Measurements from ENCODE around the gene FER.

Gene FER

GRCh38 chr5:108937221-108937620 is 189.5 kb downstream of the FER start:
- H3K36me3 ChIP-seq (ENCODE audit: control insufficient read depth in 1 of 2, insufficient read depth in 2 of 2, low read depth in 1 of 2, low read length in 2 of 2), result peaks cover 0 to 3% of the 10 kb centered on the region in 2 experiments
- H3K14ac ChIP-seq (ENCODE audit: low read length in 2 of 2), result no peak overlapping the region
- H2BK12ac ChIP-seq (ENCODE audit: low read length in 2 of 2), result no peak overlapping the region
- no peak overlapping the region for H4K91ac ChIP-seq (ENCODE audit: low read length)
- H3K9ac ChIP-seq (ENCODE audit: low read length), result no peak overlapping the region
- H3K79me1 ChIP-seq (replicated peaks; ENCODE audit: low read length, poor library complexity, severe bottlenecking), result peaks cover 2% of the 10 kb centered on the region
- no peak overlapping the region for H3K18ac ChIP-seq (ENCODE audit: low read depth in 1 of 2, low read length in 2 of 2)
- no peak overlapping the region for H3K4me3 ChIP-seq (ENCODE audit: insufficient read depth in 1 of 2, low read depth in 1 of 2, low read length in 2 of 2)
- no peak overlapping the region for H2AFZ ChIP-seq (ENCODE audit: low read depth, low read length)
- H3K4ac ChIP-seq (ENCODE audit: low read depth in 1 of 2, low read length in 2 of 2), result no peak overlapping the region
- no peak overlapping the region for H2AK5ac ChIP-seq (ENCODE audit: low read length, severe bottlenecking)
- no peak overlapping the region for H2BK5ac ChIP-seq (ENCODE audit: low read depth, low read length, poor library complexity, severe bottlenecking)
- H3K23ac ChIP-seq (ENCODE audit: low read length in 2 of 2), result no peak overlapping the region
- WGBS, result 100% methylated on average over 2 of the region's 2 CpGs
- no peak overlapping the region for H3K27ac ChIP-seq (ENCODE audit: low read length, poor library complexity, severe bottlenecking)
- no peak overlapping the region for H3K4me2 ChIP-seq (ENCODE audit: low read length, poor library complexity, severe bottlenecking)
- H3K27me3 ChIP-seq (ENCODE audit: control insufficient read depth in 1 of 2, insufficient read depth in 1 of 2, low read length in 2 of 2), result no peaks in the 10 kb centered on the region
- H3K9me3 ChIP-seq (ENCODE audit: control insufficient read depth, low read length), result no peaks in the 10 kb centered on the region
- no peak overlapping the region for H4K8ac ChIP-seq (ENCODE audit: low read length)
- no peak for DNase-seq
- H2BK120ac ChIP-seq (ENCODE audit: low read depth, low read length), result no peak overlapping the region
- H3K4me1 ChIP-seq (ENCODE audit: control insufficient read depth, insufficient read depth, low read depth, low read length), result no peaks in the 10 kb centered on the region
- no peak overlapping the region for H2BK15ac ChIP-seq (ENCODE audit: low read depth, poor library complexity, severe bottlenecking)

- Histone ChIP-seq H2BK5ac (ENCODE audit: low read depth, low read length, poor library complexity, severe bottlenecking) (no peak overlapping the region), H4K8ac (ENCODE audit: low read length) (no peak overlapping the region), H3K4me3 (ENCODE audit: insufficient read depth in 1 of 2, low read depth in 1 of 2, low read length in 2 of 2) (no peak overlapping the region), H3K27ac (ENCODE audit: low read length, poor library complexity, severe bottlenecking) (no peak overlapping the region), H3K4me1 (ENCODE audit: control insufficient read depth, insufficient read depth, low read depth, low read length) (no peaks in the 10 kb centered on the region), H3K14ac (ENCODE audit: low read length in 2 of 2) (no peak overlapping the region), H3K9me3 (ENCODE audit: control insufficient read depth, low read length) (no peaks in the 10 kb centered on the region), H3K27me3 (ENCODE audit: control insufficient read depth in 1 of 2, insufficient read depth in 1 of 2, low read length in 2 of 2) (no peaks in the 10 kb centered on the region), H3K36me3 (ENCODE audit: control insufficient read depth in 1 of 2, insufficient read depth in 2 of 2, low read depth in 1 of 2, low read length in 2 of 2) (peaks cover 0 to 3% of the 10 kb centered on the region in 2 experiments), H2BK120ac (ENCODE audit: low read depth, low read length) (no peak overlapping the region), H3K79me1 (replicated peaks; ENCODE audit: low read length, poor library complexity, severe bottlenecking) (peaks cover 2% of the 10 kb centered on the region), H3K9ac (ENCODE audit: low read length) (no peak overlapping the region), H2BK12ac (ENCODE audit: low read length in 2 of 2) (no peak overlapping the region), H3K4ac (ENCODE audit: low read depth in 1 of 2, low read length in 2 of 2) (no peak overlapping the region), H3K23ac (ENCODE audit: low read length in 2 of 2) (no peak overlapping the region), H2AFZ (ENCODE audit: low read depth, low read length) (no peak overlapping the region), H3K4me2 (ENCODE audit: low read length, poor library complexity, severe bottlenecking) (no peak overlapping the region), H2AK5ac (ENCODE audit: low read length, severe bottlenecking) (no peak overlapping the region), H3K18ac (ENCODE audit: low read depth in 1 of 2, low read length in 2 of 2) (no peak overlapping the region), H2BK15ac (ENCODE audit: low read depth, poor library complexity, severe bottlenecking) (no peak overlapping the region), H4K91ac (ENCODE audit: low read length) (no peak overlapping the region)
- 100% methylated on average over 1 of the region's 4 CpGs for WGBS
- DNase-seq, result no peak
Measured at GRCh38 chr5:108940506-108940905, 192.8 kb downstream of the FER start.

GRCh38 chr5:108941746-108942145 is 194.0 kb downstream of the FER start:
- Histone ChIP-seq H4K8ac (ENCODE audit: low read length) (no peak overlapping the region), H3K14ac (ENCODE audit: low read length in 2 of 2) (no peak overlapping the region), H3K36me3 (ENCODE audit: control insufficient read depth in 1 of 2, insufficient read depth in 2 of 2, low read depth in 1 of 2, low read length in 2 of 2) (peaks cover 0 to 10% of the 10 kb centered on the region in 2 experiments), H4K91ac (ENCODE audit: low read length) (no peak overlapping the region), H3K9me3 (ENCODE audit: control insufficient read depth, low read length) (no peaks in the 10 kb centered on the region), H2BK5ac (ENCODE audit: low read depth, low read length, poor library complexity, severe bottlenecking) (no peak overlapping the region), H3K27me3 (ENCODE audit: control insufficient read depth in 1 of 2, insufficient read depth in 1 of 2, low read length in 2 of 2) (no peaks in the 10 kb centered on the region), H2AFZ (ENCODE audit: low read depth, low read length) (no peak overlapping the region), H3K4me2 (ENCODE audit: low read length, poor library complexity, severe bottlenecking) (no peak overlapping the region), H3K79me1 (replicated peaks; ENCODE audit: low read length, poor library complexity, severe bottlenecking) (peaks cover 2% of the 10 kb centered on the region), H3K23ac (ENCODE audit: low read length in 2 of 2) (no peak overlapping the region), H2AK5ac (ENCODE audit: low read length, severe bottlenecking) (no peak overlapping the region), H3K4ac (ENCODE audit: low read depth in 1 of 2, low read length in 2 of 2) (no peak overlapping the region), H3K18ac (ENCODE audit: low read depth in 1 of 2, low read length in 2 of 2) (no peak overlapping the region), H3K9ac (ENCODE audit: low read length) (no peak overlapping the region), H3K4me1 (ENCODE audit: control insufficient read depth, insufficient read depth, low read depth, low read length) (no peaks in the 10 kb centered on the region), H2BK120ac (ENCODE audit: low read depth, low read length) (no peak overlapping the region), H3K4me3 (ENCODE audit: insufficient read depth in 1 of 2, low read depth in 1 of 2, low read length in 2 of 2) (no peak overlapping the region), H2BK15ac (ENCODE audit: low read depth, poor library complexity, severe bottlenecking) (no peak overlapping the region), H2BK12ac (ENCODE audit: low read length in 2 of 2) (no peak overlapping the region), H3K27ac (ENCODE audit: low read length, poor library complexity, severe bottlenecking) (no peak overlapping the region)
- WGBS, result 90% methylated on average over 2 of the region's 2 CpGs
- DNase-seq, result no peak

- H2BK12ac ChIP-seq (ENCODE audit: low read length in 2 of 2), result no peak overlapping the region
- no peak for DNase-seq
- H3K36me3 ChIP-seq (ENCODE audit: control insufficient read depth in 1 of 2, insufficient read depth in 2 of 2, low read depth in 1 of 2, low read length in 2 of 2), result peaks cover 0 to 15% of the 10 kb centered on the region in 2 experiments
- 73% methylated on average over 1 of the region's 1 CpG for WGBS
- no peak overlapping the region for H3K14ac ChIP-seq (ENCODE audit: low read length in 2 of 2)
- no peak overlapping the region for H2AFZ ChIP-seq (ENCODE audit: low read depth, low read length)
- H4K91ac ChIP-seq (ENCODE audit: low read length), result no peak overlapping the region
- peak overlapping the region in 1 of 2 experiments; percentile 25 for H3K4me3 ChIP-seq (ENCODE audit: insufficient read depth in 1 of 2, low read depth in 1 of 2, low read length in 2 of 2)
- H3K23ac ChIP-seq (ENCODE audit: low read length in 2 of 2), result no peak overlapping the region
- H3K9ac ChIP-seq (ENCODE audit: low read length), result peak overlapping the region; percentile 32
- H2AK5ac ChIP-seq (ENCODE audit: low read length, severe bottlenecking), result no peak overlapping the region
- H3K27me3 ChIP-seq (ENCODE audit: control insufficient read depth in 1 of 2, insufficient read depth in 1 of 2, low read length in 2 of 2), result no peaks in the 10 kb centered on the region
- no peak overlapping the region for H2BK120ac ChIP-seq (ENCODE audit: low read depth, low read length)
- H2BK15ac ChIP-seq (ENCODE audit: low read depth, poor library complexity, severe bottlenecking), result no peak overlapping the region
- no peak overlapping the region for H3K18ac ChIP-seq (ENCODE audit: low read depth in 1 of 2, low read length in 2 of 2)
- H4K8ac ChIP-seq (ENCODE audit: low read length), result no peak overlapping the region
- H3K27ac ChIP-seq (ENCODE audit: low read length, poor library complexity, severe bottlenecking), result no peak overlapping the region
- H3K9me3 ChIP-seq (ENCODE audit: control insufficient read depth, low read length), result no peaks in the 10 kb centered on the region
- no peaks in the 10 kb centered on the region for H3K4me1 ChIP-seq (ENCODE audit: control insufficient read depth, insufficient read depth, low read depth, low read length)
- no peak overlapping the region for H2BK5ac ChIP-seq (ENCODE audit: low read depth, low read length, poor library complexity, severe bottlenecking)
- H3K79me1 ChIP-seq (replicated peaks; ENCODE audit: low read length, poor library complexity, severe bottlenecking), result peaks cover 2% of the 10 kb centered on the region
- H3K4ac ChIP-seq (ENCODE audit: low read depth in 1 of 2, low read length in 2 of 2), result no peak overlapping the region
- no peak overlapping the region for H3K4me2 ChIP-seq (ENCODE audit: low read length, poor library complexity, severe bottlenecking)
Measured at GRCh38 chr5:108942701-108943100, 195.0 kb downstream of the FER start.

All from mesenchymal stem cell (in vitro differentiated cells and primary cell).